A673 (cell line): Measurements from ENCODE around the gene R3HDM4.

ENCODE experiments used
- CTCF ChIP-seq: fragments of 300-800, 200-600 bp; sonication (generic); conservative IDR thresholded peaks from 2 replicates; pipeline ENCODE4 v1.5.1; 2017; ENCODE audit warnings: low read depth, mild to moderate bottlenecking, antibody characterized with exemption, low read length, moderate library complexity, mixed read lengths
- EZH2 ChIP-seq: fragments of 200-600 bp; sonication (generic); IDR thresholded peaks from 2 replicates; pipeline ENCODE4 v1.6.1; 2017; ENCODE audit warnings: borderline replicate concordance, low read depth, mild to moderate bottlenecking, mixed read lengths, antibody characterized with exemption, low read length; ENCODE audit not compliant: poor library complexity, severe bottlenecking

GRCh38 chr19:876780-877314 is 36.2 kb downstream of the R3HDM4 start:
- no peak for TF ChIP-seq CTCF
- no peak for TF ChIP-seq EZH2
